ENCODE data around the gene GPATCH2.

Gene GPATCH2

DNA sequence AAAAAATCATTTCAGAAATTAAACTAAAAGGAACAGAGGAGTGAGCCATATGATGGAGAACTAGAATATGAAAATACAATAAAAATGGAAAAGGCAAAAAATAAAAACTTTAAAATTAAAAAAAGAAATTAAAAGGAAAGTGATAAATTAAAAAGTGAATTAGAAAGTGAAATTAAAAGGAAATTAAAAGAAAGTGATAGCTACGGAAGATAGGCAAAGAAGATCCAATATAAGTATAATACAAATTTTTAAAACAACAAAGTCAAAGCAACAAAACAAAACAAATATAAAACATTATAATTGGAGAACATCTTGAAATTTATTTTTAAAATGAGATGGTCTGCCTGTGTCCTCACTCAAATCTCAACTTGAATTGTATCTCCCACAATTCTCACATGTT is 165.8 kb downstream of the GPATCH2 start:
- no peak for DNase-seq (ENCODE audit: low read depth)
- H3K4me3 ChIP-seq (ENCODE audit: low read depth, low read length): no peak overlapping the region

DNA sequence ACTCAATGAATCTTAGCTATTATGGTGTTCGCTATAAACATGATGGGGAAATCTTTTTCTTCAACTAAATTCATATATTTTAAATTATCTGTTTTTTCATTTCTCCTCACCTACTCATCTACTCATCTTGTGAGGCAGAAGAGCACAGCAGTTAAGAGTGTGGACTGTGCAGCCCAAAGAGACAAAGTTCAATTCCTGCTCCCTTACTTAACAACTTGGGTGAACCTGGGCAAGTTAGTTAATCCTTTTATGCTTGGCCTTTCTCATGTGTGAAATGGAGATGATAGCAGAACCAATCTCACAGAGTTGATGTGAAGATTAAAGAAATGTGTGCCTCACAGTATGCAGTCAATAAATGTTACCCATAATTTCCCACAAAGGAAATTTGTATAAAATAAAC is 168.2 kb downstream of the GPATCH2 start:
- no peak for DNase-seq (ENCODE audit: low read depth)
- no peak overlapping the region for H3K4me3 ChIP-seq (ENCODE audit: low read depth, low read length)

DNA sequence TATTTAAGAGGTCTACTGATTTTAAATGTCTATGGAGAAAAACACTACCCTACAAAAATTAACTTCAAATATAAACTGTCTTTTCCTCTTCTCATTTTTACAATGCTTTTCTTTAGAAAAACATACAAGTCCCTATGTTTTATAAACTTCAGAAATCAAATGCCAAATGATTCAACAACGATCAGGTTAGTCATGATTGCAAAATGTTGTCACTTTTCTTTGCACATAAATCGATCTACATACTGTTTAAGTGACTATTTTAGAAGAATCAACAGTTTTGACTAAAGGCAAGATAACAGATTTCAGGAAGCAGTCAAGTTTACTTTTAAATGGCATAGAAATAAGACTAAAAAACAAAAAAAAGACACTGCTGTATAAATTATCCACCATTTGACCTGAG is 168.7 kb downstream of the GPATCH2 start:
- no peak for DNase-seq (ENCODE audit: low read depth)
- no peak overlapping the region for H3K4me3 ChIP-seq (ENCODE audit: low read depth, low read length)

DNA sequence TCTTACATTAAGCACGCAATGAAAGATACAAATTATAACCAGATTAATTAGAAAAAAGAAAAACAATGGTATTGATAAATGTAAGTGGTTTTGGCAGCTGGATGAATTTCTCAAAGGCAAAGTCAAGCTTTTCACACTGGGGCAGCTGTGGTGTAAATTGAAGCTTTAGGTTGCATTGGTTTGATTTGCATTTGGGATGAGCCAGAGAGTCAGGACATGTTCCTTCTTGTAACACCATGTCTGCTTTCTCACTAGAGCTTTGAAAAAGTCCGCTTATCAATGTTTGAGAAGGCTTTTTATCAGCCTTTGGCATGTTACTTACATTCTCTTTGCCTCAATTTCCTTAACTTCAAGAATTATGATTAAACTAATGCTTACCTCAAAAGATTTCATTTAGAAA is 173.9 kb downstream of the GPATCH2 start:
- no peak overlapping the region for H3K4me3 ChIP-seq (ENCODE audit: low read depth, low read length)
- DNase-seq (ENCODE audit: low read depth): no peak

DNA sequence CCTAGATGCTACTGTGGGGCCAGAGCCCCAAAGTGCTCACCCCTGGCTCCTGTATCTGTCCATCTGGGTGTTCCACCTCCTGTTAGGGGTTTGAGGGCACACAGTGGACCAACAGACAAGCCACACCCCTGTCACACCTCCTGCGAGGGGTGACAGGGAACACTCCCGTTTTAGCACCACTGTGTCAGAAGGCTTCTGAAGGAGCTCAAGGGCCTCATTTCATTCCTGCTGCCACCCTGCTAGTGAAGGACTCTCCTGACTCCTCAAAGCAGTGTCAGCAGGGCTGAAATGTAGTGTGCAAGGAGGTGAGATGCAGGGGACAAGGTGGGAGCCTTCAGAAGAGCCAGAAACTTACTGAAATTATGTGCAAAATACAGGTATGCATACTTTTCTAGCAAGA is 174.6 kb downstream of the GPATCH2 start:
- no peak overlapping the region for H3K4me3 ChIP-seq (ENCODE audit: low read depth, low read length)
- DNase-seq (ENCODE audit: low read depth): no peak

DNA sequence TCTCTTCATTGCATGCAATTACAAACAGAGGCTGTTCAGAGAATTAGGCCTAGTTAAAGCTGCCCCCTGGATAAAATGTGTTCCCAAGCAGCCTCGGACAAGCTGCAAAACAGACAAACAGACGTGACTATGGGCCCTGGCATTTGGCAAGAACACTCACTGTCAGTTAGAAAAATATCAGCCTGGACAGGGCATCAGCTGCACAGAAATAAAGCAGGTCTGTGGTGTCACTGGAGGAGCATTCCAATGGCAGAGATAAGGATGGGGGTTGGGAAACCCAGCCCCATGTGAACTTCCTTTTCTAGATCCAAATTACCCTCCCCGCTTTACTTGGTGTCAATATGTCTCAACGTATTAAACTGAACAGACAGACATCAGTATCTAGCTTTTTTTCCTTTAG is 177.1 kb downstream of the GPATCH2 start:
- DNase-seq (ENCODE audit: low read depth): no peak
- no peak overlapping the region for H3K4me3 ChIP-seq (ENCODE audit: low read depth, low read length)

DNA sequence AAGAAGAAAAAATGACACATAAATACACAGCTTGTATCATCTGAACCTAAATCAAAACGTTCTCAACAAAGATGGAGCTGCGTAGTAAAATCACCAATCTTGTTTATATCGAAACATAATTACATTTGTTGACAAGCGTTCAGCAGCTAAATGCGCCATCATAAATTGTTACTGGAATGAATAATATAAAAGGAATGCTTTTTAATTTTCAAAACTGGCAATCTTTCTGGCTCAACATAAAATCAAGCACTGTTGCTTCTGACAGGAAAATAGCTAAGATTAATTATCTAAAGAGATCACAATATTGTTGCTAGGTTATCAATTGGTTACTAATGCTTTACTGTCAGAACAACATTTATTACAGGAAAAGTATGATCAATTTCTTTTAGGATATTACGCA is 181.5 kb downstream of the GPATCH2 start:
- no peak overlapping the region for H3K4me3 ChIP-seq (ENCODE audit: low read depth, low read length)
- DNase-seq (ENCODE audit: low read depth): no peak

DNA sequence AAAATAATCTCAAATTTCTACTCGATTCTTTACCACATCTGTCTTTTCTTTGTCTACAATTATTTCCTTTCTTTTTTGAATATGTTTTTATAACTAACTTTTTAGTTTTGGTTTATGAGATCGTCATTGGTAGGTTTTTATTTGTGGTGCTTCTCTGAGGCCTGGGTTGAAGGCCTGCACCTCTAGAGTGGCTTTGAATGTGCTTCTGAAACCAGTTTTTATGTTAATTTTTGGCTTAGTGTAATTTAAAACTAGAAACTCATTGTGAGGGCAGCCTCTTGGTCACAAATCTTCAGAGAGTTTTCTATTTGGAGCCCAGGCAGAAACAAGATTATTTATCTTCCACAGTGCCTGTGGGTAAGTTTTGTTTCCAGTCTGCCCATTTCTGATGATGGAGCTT is 187.0 kb downstream of the GPATCH2 start:
- H3K4me3 ChIP-seq (ENCODE audit: low read depth, low read length): no peak overlapping the region
- DNase-seq (ENCODE audit: low read depth): no peak

DNA sequence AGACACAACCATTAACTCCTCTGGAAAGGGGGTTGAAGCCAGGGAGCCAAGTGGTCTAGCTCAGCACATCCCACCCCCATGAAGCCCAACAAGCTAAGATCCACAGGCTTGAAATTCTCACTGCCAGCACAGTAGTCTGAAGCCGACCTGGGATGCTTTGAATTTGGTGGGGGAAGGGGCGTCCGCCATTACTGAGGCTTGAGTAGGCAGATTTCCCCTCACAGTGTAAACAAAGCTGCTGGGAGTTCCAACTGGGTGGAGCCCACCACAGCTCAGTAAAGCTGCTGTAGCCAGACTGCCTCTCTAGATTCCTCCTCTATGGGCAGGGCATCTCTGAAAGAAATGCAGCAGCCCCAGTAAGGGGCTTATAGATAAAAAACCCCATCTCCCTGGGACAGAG is 193.5 kb downstream of the GPATCH2 start:
- H3K4me3 ChIP-seq (ENCODE audit: low read depth, low read length): no peak overlapping the region
- no peak for DNase-seq (ENCODE audit: low read depth)

DNA sequence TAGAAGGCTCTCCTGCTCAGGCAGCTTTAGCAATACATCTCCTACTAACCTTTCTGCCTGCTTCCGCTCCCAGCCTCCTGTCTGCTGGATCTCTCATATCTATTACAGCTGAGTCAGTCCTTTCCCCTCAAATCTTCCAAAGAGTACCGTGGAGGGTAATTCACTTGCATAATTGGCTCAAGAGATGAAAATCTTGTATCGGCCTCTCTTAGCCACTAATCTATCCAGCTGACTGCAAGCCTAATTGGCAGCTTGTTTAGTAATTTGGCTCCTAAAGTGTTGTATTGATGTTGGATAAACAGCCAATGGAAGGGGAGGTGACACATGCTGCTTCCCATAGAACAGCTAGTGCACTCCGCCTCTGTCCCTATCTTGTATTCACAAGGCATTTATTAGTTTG is 195.7 kb downstream of the GPATCH2 start:
- no peak for DNase-seq (ENCODE audit: low read depth)
- no peak overlapping the region for H3K4me3 ChIP-seq (ENCODE audit: low read depth, low read length)

DNA sequence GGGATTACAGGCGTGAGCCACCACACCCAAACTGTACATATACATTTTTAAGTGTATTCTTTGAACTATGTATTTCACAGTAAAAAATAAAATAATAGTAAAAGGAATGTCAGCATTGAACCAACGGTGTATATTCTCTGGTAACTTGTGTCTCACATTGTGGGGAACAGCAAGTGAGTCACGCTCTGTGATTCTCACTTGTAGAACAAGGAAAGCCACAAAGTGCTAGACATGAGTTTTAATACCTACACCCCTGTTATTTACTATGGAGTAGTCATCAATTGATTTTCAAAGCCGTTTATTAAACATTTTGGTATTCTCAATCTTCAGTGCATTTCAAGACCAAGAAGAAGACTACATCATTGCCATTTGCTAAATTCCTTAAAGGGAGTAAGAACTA is 197.2 kb downstream of the GPATCH2 start:
- DNase-seq (ENCODE audit: low read depth): no peak

DNA sequence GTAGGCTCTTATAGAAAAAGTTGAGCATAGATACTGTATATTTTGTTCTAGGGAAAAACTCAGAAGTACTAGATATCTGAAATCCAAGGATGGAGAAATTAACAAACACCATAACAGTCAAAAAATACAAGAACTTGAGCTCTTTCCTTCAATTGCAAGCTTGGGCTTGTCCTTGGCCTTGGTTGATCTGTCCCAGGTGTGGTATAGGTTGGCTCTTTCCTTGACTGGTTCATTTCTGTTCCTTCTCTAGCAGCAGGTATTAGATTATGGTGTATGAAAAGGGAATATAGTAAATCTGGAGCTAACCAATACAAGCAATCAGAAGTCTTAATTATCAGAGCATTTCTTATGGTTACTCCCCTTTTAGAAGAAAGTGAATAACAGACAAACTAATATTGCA is 198.6 kb downstream of the GPATCH2 start:
- no peak for DNase-seq (ENCODE audit: low read depth)
- no peak overlapping the region for H3K4me3 ChIP-seq (ENCODE audit: low read depth, low read length)

More for the DNA sequence above, 197.2 kb downstream of the GPATCH2 start:
- H3K4me3 ChIP-seq (ENCODE audit: low read depth, low read length): no peak overlapping the region

DNA sequence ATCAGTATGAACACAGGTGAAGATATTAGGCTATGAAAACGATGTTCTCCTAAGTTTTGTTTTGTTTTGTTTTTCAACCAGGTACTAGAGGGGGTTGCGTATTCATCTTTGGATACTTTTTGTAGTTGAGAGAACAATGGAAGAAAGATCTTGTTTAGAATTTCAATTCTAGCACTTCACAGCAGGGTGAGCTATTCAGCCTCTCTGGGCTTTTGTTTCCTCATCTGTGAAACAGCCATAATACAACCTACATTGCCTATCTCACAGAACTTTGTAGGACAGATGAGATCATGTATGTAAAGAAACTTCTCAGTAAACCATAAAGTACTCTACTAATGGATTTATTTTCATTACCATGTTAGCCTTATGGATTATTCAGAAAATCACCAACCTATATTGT is 199.5 kb downstream of the GPATCH2 start:
- no peak overlapping the region for H3K4me3 ChIP-seq (ENCODE audit: low read depth, low read length)
- no peak for DNase-seq (ENCODE audit: low read depth)

DNA sequence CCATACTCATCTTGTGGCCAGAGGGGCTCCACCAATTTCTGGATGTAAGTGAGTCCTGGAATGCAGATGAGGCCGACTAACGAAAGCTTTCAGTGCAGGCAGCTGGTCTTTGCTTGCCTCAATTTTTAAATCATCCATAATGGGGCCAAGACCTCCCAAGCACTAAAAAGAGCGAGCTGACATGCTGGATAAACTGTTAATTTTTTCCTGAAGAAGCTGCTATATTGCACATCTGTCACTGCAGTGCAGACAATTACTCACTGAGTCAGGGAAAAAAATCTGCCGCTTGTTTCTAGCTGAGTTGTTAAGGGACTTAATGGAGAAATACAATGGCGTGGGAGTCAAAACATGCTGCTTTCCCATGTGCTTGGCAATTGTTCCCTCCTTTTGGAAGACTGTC is 205.5 kb downstream of the GPATCH2 start:
- peak; percentile 40 for DNase-seq (ENCODE audit: low read depth)

DNA sequence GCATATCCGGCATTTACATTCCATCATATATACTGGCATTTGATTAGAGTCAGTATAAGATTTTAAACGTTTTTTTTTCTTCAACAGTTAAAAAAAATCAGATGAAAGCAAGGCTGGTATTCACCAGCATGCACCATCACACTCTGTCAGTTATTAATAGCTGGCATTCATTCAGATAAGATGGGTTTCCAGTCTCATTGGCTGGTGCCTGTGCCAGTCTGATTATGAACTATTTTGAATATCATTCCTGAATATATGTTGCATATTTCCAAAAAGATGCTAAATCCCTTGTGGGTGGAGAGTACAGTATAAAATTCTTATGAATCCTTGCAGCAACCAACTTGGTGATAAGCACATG is 211.7 kb downstream of the GPATCH2 start:
- no peak overlapping the region for H3K4me3 ChIP-seq (ENCODE audit: low read depth, low read length)
- no peak for DNase-seq (ENCODE audit: low read depth)

More for the DNA sequence above, 205.5 kb downstream of the GPATCH2 start:
- H3K4me3 ChIP-seq (ENCODE audit: low read depth, low read length): no peak overlapping the region

DNA sequence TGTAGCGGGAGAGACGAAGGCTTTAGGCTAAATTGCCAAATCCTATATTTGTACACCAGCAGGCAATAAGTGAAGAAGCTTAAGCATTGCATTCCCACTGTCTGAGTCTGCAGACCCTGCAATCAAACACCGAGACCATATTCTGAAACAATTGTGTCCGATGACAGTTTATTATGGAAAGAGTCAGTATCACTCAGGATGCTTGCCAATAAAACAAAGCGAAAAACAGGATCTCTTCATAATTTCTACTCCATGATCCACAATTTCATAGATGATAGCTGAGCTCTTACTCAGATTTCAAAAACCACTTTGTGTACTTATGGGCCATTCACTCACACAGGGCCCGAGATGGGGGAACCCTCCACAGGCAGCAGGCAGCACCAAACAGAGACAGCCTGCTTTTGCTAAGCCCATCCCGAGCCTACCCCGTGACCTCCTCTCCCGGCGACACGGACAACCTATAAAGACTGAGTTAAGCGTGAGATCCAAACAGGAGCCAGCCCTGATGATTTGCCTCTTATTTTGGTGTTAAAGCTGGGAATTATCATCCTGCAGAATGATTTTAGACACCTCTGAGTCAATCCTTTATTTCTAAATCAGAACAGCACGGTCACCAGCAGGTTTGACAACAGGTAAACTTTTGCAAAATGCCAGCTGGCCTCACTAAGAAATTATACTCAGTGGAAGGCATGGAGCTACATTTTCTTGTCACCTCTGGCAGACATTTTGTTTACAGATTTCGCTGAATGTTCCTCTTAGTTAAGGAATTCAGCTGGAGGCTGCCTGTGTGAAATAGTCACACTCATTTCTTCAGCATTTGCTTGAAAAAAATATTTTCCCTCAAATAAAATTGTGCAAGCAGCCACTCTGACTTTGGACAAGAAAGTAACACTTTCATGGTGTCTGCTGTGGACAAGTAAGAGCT is 212.4 kb downstream of the GPATCH2 start:
- DNase-seq (ENCODE audit: low read depth): no peak
- no peak overlapping the region for H3K4me3 ChIP-seq (ENCODE audit: low read depth, low read length)

DNA sequence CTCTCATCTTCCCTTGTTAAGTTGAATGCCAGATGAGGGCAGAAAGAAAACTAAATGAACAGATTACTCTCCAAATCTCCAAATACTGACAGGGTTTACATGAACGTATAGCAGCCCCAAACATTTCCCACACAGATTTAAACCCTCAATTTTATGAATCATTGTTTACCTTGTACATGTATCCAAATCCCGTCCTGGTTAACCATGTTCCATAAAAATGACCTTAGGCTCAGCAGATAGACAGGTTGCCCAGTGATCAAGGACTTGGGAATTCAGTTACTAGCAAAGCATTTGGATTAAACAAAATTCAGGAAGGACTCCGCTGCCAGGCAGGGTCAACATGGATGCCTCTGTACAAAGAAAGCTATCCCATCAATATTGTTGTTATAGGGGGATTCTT is 213.5 kb downstream of the GPATCH2 start:
- no peak for DNase-seq (ENCODE audit: low read depth)
- no peak overlapping the region for H3K4me3 ChIP-seq (ENCODE audit: low read depth, low read length)

DNA sequence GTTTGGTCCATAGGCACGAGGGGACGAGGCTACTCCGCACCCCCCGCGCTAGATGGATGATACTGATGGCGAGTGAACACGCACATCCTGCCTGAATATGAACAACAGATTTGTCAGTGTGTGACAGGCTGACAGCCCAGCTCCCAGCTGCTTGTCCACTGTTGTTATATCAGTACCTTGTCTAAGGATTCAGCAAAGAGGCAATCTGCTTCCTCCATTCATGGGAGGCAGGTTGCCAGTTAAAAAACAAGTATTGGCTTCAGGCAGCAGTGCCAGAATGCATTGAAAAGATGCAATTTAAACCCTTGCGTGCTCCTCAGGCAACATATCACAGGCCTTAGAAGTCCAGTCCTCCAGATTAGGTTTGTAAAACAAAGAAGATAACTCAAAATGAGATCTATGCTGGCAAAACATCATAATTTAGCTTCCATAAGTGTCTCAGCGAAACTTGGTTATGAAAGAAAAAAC is 223.3 kb downstream of the GPATCH2 start:
- H3K4me3 ChIP-seq (ENCODE audit: low read depth, low read length): no peak overlapping the region
- no peak for DNase-seq (ENCODE audit: low read depth)

DNA sequence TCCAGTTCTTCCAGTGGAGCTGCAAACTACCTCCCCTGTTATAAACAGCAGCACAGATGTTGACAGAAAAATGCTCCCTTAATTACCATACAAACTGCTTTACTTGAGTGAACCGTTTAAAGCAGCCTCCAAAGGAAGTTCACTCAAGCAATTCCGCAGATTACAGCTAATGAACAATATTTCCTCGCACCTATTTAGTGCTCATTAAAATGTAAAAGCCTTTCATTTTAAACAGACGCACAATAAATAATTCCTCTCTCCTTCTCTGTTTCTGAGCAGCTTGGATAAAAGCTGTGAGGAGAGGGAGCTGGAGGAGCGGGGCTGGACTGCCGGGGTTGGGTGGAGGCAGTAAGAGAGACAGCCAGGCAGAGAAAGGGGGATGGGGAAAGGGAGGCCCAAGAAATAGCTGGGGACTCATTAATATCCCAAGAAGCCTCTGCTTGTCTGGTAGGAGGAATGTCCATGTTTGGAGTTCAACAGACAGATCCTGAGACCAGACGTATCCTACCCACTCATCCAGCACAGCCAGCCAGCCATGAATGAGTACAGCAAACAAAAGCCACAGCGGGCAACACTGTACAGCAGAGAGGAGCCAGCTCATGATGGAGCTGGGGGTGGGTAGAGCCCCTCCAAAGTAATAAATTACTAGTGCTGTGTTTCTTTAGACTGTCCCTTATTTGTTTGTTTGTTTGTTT is 227.7 kb downstream of the GPATCH2 start:
- H3K4me3 ChIP-seq (ENCODE audit: low read depth, low read length): no peak overlapping the region

DNA sequence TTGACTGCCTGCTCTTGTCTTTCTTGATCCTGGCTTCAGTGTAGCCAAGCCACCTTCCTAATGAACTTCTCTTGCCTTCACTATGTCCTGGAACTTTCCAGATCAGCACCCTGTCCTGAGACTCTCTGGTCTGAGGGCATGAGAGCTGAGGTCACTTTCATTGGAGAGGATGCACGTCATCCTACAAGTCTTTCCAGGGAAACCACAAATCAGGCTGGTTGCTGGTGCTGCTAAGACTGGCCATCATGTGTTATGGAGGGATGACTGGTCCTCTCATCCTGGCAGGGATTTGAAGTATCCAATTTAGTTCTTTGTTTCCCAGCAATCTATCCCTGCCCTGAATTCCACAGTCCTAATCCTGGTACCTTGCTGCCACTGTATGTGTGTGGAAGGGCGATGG is 228.6 kb downstream of the GPATCH2 start:
- no peak for DNase-seq (ENCODE audit: low read depth)
- no peak overlapping the region for H3K4me3 ChIP-seq (ENCODE audit: low read depth, low read length)

More for the DNA sequence above, 227.7 kb downstream of the GPATCH2 start:
- no peak for DNase-seq (ENCODE audit: low read depth)

DNA sequence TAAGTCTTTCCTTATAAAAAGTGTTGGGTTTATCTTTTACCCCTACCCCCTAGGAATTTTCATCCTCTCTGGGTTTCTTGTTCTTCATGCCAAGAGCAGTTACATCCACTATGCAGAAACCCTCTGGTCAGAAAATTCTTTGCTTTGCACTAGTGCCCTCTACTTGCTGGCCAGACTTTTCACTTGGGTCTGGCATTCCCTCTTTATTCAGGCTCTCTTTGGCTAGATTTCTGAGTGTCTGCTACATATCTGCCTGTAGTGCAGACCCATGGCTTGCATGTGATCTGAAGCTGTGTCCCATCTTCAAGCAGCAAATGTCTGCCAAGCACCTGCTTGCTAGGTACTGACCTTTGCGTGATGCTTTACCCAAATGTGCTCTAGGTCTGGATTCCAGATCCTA is 237.0 kb downstream of the GPATCH2 start:
- no peak for DNase-seq (ENCODE audit: low read depth)
- no peak overlapping the region for H3K4me3 ChIP-seq (ENCODE audit: low read depth, low read length)
